Muscle layer of colon (tissue), 2 donors: ENCODE data around the gene TAS2R30.

Experiments
- H3K27ac ChIP-seq: one replicate; pipeline ENCODE4 v1.7.0; 2013; ENCODE audit warnings: low read depth, mild to moderate bottlenecking, low read length, moderate library complexity
- H3K27me3 ChIP-seq, 2 donors: one replicate each; pipeline ENCODE4 v1.7.0; 2013; ENCODE audit warnings: low read length in 2 of 2, mild to moderate bottlenecking in 2 of 2; ENCODE audit not compliant: insufficient read depth in 2 of 2, control insufficient read depth in 1 of 2
- H3K36me3 ChIP-seq: one replicate; pipeline ENCODE4 v1.7.0; 2013; ENCODE audit warnings: mild to moderate bottlenecking, low read length; ENCODE audit not compliant: insufficient read depth
- H3K4me1 ChIP-seq: one replicate; pipeline ENCODE4 v1.7.0; 2013; ENCODE audit warnings: mild to moderate bottlenecking, low read length; ENCODE audit not compliant: insufficient read depth
- H3K4me3 ChIP-seq, 2 donors: one replicate each; pipeline ENCODE4 v1.7.0; 2013; ENCODE audit warnings: low read length in 2 of 2, low read depth in 1 of 2, mild to moderate bottlenecking in 1 of 2, moderate library complexity in 1 of 2
- H3K9ac ChIP-seq: one replicate; pipeline ENCODE4 v1.7.0; 2013; ENCODE audit warnings: low read length
- H3K9me3 ChIP-seq: one replicate; pipeline ENCODE4 v1.7.0; 2013; ENCODE audit warnings: mild to moderate bottlenecking, low read length
- donor health status: abdominal sarcoma.
- donor health status: Adenocarcinoma of cecum.

The TAS2R30 gene, protein sequence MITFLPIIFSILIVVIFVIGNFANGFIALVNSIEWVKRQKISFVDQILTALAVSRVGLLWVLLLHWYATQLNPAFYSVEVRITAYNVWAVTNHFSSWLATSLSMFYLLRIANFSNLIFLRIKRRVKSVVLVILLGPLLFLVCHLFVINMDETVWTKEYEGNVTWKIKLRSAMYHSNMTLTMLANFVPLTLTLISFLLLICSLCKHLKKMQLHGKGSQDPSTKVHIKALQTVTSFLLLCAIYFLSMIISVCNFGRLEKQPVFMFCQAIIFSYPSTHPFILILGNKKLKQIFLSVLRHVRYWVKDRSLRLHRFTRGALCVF

DNA sequence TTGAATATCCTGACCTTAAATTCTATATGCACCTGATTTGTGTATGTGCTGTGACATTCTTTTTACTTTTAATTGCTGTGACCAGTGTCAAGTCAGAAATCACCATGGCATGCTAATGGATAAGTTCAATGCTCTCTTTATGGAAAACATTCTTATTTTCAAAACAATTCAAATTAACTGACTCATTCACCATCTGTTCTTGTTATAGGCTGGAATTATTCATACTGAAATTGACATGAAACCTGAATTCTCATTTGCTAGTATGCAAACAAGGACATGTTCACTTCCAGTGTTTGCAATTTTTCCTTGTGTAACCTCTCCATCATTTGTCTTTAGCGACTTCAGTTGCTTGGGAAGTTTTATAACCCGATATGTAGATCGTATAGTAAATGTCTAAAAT, at the start of gene TAS2R30:
TAS2R30 (minus strand) TSS at position 340 of the 400 bp plus-strand sequence. CDS start 400 bp downstream, outside the sequence.
- Histone ChIP-seq H3K27me3 (no peaks in the 10 kb centered on the region), H3K9me3 (no peaks in the 10 kb centered on the region), H3K4me1 (no peaks in the 10 kb centered on the region), H3K4me3 (no peak within 1 kb of the TSS), H3K36me3 (no peaks in the 10 kb centered on the region), H3K9ac (no peak within 1 kb of the TSS), H3K27ac (no peak within 1 kb of the TSS)

DNA sequence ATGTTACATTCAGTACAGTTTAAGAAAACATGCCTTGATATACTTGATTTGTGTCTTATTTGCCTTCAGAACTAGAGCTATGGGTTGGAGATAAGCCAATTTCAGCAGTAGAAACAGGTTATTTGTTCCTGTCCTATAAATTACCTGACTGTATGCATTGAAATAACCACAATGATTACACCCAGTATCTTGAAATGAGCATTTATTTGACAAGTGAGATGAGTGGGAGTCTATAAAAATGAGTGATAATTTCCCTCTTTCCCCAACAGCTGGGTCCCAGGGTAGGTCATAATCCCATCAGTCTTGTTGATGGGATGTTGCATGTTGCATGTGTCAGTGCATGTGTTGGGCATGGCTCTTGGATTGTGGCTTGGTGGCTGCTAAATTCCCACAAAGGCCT, 48.6 kb upstream of the TAS2R30 start:
- Histone ChIP-seq H3K4me1 (no peaks in the 10 kb centered on the region), H3K27ac (no peak overlapping the region), H3K36me3 (no peaks in the 10 kb centered on the region), H3K27me3 (no peaks in the 10 kb centered on the region), H3K9me3 (no peaks in the 10 kb centered on the region), H3K4me3 (no peak overlapping the region), H3K9ac (no peak overlapping the region)

DNA sequence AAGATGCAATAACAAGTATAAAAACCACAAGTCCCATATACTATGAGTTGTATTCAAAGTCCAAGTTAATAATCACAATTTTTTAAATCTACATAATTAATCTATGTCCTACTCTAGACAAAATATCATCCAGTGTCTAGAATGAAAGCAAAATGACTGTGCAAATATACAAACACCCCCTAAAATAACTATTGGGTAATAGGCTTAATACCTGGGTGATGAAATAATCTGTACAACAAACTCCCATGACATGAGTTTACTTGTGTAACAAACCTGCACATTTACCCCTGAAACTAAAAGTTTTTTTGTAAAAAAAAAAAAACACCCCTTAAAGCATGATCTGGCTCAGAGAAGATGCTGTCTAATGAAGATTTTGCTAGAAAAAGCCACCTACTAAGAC, 48.1 kb upstream of the TAS2R30 start:
- Histone ChIP-seq H3K27me3 (no peaks in the 10 kb centered on the region), H3K4me1 (no peaks in the 10 kb centered on the region), H3K9me3 (no peaks in the 10 kb centered on the region), H3K36me3 (no peaks in the 10 kb centered on the region), H3K4me3 (no peak overlapping the region), H3K27ac (no peak overlapping the region), H3K9ac (no peak overlapping the region)

DNA sequence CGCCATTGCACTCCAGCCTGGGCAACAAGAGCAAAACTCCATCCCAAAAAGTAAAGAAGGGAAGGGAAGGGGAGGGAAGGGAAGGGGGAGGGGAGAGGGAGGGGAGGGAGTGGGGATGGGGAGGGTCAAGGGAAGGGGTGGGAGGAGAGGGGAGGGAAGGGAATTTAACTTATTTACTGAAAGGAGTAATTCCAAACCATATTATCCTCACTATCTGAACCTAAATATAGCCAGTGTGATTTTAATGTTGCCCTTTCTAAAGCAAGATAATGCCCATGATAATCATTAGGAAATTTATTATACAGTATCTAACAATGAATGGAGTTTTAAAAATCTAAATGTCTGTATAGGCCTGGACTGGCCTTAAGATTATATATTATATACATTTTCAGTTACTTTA, 43.8 kb upstream of the TAS2R30 start:
- Histone ChIP-seq H3K4me3 (no peak overlapping the region), H3K27ac (no peak overlapping the region), H3K9ac (no peak overlapping the region), H3K36me3 (no peaks in the 10 kb centered on the region), H3K9me3 (no peaks in the 10 kb centered on the region), H3K4me1 (peaks cover under 1% of the 10 kb centered on the region), H3K27me3 (no peaks in the 10 kb centered on the region)

DNA sequence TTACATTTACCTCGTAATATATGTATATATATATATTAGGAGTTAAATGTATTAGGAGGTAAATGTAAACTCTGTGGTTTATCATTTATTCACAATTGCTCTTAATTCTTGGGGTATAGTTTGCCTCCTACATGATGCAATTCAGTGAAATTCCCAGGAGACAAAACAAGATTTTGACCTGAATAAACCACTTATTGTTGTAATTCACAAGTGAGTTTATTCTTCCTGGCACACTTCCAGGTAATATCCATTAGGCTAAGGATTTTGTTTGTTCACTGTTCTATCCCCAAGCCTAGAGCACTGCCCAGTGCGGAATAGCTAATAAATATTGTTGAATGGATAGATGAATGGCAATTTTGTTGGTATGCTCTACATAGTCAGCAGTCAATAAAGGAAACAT, 39.6 kb upstream of the TAS2R30 start:
- Histone ChIP-seq H3K36me3 (no peaks in the 10 kb centered on the region), H3K4me1 (peaks cover 18% of the 10 kb centered on the region), H3K27me3 (no peaks in the 10 kb centered on the region), H3K27ac (no peak overlapping the region), H3K4me3 (no peak overlapping the region), H3K9me3 (no peaks in the 10 kb centered on the region), H3K9ac (no peak overlapping the region)

DNA sequence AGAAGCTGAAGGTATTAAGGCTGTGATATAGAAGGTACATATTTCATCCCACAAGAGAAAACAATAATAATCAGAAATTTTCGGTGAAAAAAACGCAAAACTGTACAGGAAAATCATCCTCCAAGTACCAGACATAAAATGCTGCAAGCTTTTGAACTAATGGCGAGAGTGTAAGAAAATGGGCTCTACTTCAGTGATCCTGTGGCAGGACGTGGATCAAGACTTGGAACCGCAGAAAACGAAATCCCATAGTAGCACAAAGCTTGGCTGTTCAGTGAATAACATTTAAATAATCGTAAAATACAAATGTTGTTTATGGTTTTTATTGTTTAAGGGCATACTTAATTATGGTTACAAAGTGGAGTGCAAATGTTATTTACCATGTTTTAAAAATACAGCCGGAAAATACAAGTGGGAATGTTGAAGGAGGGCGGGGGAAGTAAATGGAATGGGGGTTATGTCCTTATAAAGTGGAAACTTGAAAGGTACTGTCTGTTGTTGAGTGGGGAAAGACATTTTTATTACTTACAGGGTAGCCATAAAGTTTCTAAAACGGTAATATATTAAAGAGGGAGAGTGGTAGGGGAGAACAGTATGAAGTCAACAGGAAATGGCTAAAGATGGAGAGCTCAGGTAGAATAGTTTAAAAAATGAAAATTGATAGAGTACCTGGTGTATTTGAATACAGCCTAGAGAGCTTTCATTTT, 37.7 kb upstream of the TAS2R30 start:
- Histone ChIP-seq H3K27ac (peak overlapping the region; percentile 36), H3K27me3 (no peaks in the 10 kb centered on the region)

DNA sequence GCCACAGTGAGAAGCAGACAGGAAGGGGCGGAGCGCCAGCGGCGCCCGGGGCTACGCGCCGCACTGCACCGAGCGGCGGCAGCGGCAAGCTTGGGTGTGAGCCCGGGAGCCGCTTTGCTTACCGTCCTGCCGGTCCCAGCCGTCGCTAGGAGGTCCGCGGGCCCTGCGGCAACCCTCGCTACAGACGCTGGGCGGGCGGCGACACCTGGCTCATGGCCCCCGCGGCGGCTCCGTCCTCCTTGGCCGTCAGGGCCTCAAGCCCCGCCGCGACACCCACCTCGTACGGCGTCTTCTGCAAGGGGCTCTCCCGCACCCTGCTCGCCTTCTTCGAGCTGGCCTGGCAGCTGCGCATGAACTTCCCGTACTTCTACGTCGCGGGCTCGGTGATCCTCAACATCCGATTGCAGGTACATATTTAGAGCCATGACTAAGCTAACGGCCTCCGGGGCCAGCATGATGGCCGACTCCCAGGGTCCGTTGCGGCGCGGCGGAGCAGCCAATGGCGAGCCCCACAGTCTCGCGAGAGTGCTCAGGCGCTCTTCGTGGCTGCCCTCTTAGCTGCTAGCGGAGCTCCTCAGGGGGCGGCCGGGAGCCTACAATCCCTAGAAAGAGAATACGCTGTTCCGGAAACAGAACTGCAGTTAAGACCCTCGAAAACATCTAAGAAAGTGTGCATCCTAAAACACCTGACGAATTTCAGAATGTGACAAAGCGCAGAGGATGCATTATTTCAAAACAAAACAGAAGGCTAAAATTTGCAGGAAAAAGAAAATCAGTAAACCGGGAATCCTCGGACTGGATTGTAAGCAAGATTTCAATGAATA, 36.9 kb upstream of the TAS2R30 start, which contains the start of gene SMIM10L1:
SMIM10L1 (plus strand) TSS at position 50 of the 824 bp plus-strand sequence; CDS start at position 213, 163 bp downstream.
- H3K27me3 ChIP-seq: no peaks in the 10 kb centered on the region
- H3K9ac ChIP-seq: peak within 1 kb of the TSS; percentile 72
- peaks cover 18% of the 10 kb centered on the region for H3K4me1 ChIP-seq
- H3K36me3 ChIP-seq: no peaks in the 10 kb centered on the region
- peak within 1 kb of the TSS; percentile 10 to 75 for H3K4me3 ChIP-seq
- H3K27ac ChIP-seq: peak within 1 kb of the TSS; percentile 36
- H3K9me3 ChIP-seq: no peaks in the 10 kb centered on the region

More for the DNA sequence above, 37.7 kb upstream of the TAS2R30 start:
- peak overlapping the region; percentile 72 for H3K9ac ChIP-seq
- H3K4me1 ChIP-seq: peaks cover 18% of the 10 kb centered on the region
- no peaks in the 10 kb centered on the region for H3K9me3 ChIP-seq
- H3K36me3 ChIP-seq: no peaks in the 10 kb centered on the region
- peak overlapping the region; percentile 10 to 75 for H3K4me3 ChIP-seq

DNA sequence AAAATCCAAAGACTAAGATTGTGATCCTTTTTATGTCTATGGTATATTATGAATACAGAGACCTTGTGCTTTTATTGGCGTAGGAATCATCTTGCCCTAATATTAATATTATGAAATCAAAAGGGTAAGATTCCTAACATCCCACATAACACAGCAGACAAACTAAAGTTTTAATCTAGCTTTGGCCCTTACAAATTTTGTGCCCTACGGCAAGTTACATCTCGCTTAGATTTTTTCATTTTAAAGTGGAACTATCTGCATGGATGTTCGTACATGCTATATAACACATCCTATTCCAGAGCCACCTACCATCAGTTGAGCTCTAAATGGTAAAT, 36.3 kb upstream of the TAS2R30 start:
- H3K9me3 ChIP-seq: no peaks in the 10 kb centered on the region
- peaks cover 18% of the 10 kb centered on the region for H3K4me1 ChIP-seq
- no peaks in the 10 kb centered on the region for H3K27me3 ChIP-seq
- H3K27ac ChIP-seq: peak overlapping the region; percentile 12
- peak overlapping the region; percentile 10 to 75 for H3K4me3 ChIP-seq
- peak overlapping the region; percentile 72 for H3K9ac ChIP-seq
- H3K36me3 ChIP-seq: no peaks in the 10 kb centered on the region

DNA sequence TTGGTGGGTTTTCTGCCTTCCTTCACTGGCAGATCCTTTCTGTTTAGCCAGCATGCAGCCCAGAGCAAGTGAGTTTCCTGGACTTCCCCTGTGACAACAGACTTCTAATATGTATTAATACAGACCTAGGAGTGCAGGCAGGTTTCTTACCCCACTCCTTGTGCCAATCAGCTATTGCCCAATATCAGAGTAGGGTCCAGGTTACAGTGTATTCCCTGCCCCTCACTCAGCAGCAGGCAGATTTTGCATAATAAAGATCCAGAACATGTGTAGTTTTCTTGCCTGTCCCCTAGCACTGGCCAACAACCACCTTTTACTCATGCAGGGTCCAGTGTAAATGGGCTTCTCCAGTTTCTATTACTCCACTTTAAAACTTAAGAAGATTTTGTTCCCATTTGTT, 31.9 kb upstream of the TAS2R30 start:
- H3K9me3 ChIP-seq: no peaks in the 10 kb centered on the region
- H3K4me1 ChIP-seq: peaks cover 6% of the 10 kb centered on the region
- peaks cover 4% of the 10 kb centered on the region for H3K36me3 ChIP-seq
- no peak overlapping the region for H3K9ac ChIP-seq
- no peaks in the 10 kb centered on the region for H3K27me3 ChIP-seq
- no peak overlapping the region for H3K27ac ChIP-seq
- no peak overlapping the region for H3K4me3 ChIP-seq

DNA sequence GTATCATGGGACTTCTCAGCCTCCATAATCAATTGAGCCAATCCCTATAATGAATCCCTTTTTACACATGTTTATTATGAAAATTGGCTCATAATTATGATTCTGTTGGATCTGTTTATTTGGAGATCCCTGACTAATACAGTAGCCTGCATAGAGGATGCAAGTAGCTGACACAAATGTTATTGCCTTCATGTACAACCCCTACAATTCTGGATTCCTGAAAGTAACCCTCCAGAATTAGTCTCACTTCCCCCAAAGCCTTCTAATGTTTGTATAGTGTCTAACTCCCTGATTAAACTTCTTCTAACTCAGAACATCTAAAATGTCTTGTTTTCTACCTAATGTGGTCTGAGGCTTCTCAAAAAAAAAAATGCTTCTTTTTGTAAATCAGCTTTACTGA, 29.9 kb upstream of the TAS2R30 start:
- H3K27ac ChIP-seq: no peak overlapping the region
- H3K4me1 ChIP-seq: no peaks in the 10 kb centered on the region
- peaks cover 4% of the 10 kb centered on the region for H3K36me3 ChIP-seq
- no peaks in the 10 kb centered on the region for H3K9me3 ChIP-seq
- H3K9ac ChIP-seq: no peak overlapping the region
- H3K27me3 ChIP-seq: no peaks in the 10 kb centered on the region
- no peak overlapping the region for H3K4me3 ChIP-seq

DNA sequence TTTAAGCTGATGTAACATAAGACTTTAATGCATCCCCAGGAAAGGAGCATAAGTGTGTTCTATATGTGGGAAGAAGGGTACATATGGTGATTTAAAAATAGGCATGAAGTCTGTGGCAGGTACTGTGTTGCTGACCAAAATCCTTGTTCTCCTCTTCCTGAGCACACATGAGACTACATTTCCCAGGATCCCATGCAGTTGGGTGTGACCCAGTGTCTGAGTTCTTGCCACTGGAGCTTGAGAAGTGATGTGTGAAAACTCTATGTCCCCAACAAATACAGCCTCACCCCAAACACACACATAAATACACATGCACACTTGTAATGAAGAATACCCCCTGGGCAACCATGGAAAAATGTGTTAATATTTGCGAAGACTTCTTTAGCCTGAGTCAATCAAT, 28.1 kb upstream of the TAS2R30 start:
- H3K36me3 ChIP-seq: peaks cover 4% of the 10 kb centered on the region
- no peaks in the 10 kb centered on the region for H3K4me1 ChIP-seq
- H3K27me3 ChIP-seq: no peaks in the 10 kb centered on the region
- H3K4me3 ChIP-seq: no peak overlapping the region
- H3K9ac ChIP-seq: no peak overlapping the region
- H3K9me3 ChIP-seq: no peaks in the 10 kb centered on the region
- no peak overlapping the region for H3K27ac ChIP-seq
